CD4-positive, alpha-beta T cell treated with Interleukin-10 for 1 hour (primary cell): ENCODE measurements around the gene TACR2.

Experiments used
- DNase-seq: peaks from one replicate; pipeline ENCODE4 v3.0.0-alpha.2; 2020

Gene TACR2

GRCh38 chr10:69366738-69367137 is 50.0 kb downstream of the TACR2 start:
- DNase-seq = no peak

- no peak for DNase-seq
Observed at GRCh38 chr10:69364232-69364940, 52.3 kb downstream of the TACR2 start.

- DNase-seq = no peak
Observed at GRCh38 chr10:69363666-69364065, 53.1 kb downstream of the TACR2 start.

GRCh38 chr10:69362471-69362954 is 54.2 kb downstream of the TACR2 start:
- peak; percentile 24 for DNase-seq

GRCh38 chr10:69361303-69361614 is 55.5 kb downstream of the TACR2 start:
- no peak for DNase-seq

GRCh38 chr10:69360485-69361302 is 56.0 kb downstream of the TACR2 start:
- no peak for DNase-seq

- peak; percentile 48 for DNase-seq
Observed at GRCh38 chr10:69359594-69359993, 57.1 kb downstream of the TACR2 start.

- DNase-seq = no peak
Observed at GRCh38 chr10:69359148-69359547, 57.6 kb downstream of the TACR2 start.

GRCh38 chr10:69358148-69358795 is 58.4 kb downstream of the TACR2 start:
- DNase-seq = no peak

GRCh38 chr10:69356187-69356586 is 60.5 kb downstream of the TACR2 start:
- DNase-seq = no peak

- no peak for DNase-seq
Observed at GRCh38 chr10:69353977-69354635, 62.6 kb downstream of the TACR2 start.
